ENCODE data around the gene RPL37A. TPM values are rescaled to one million over a fixed set of nuclear protein-coding genes. Genes with fewer than 3 reads are reported as not detected.

The RPL37A gene
- total RNA-seq, 4 donors from 2014 or later = 393 to 1,147 (median 736) TPM

DNA sequence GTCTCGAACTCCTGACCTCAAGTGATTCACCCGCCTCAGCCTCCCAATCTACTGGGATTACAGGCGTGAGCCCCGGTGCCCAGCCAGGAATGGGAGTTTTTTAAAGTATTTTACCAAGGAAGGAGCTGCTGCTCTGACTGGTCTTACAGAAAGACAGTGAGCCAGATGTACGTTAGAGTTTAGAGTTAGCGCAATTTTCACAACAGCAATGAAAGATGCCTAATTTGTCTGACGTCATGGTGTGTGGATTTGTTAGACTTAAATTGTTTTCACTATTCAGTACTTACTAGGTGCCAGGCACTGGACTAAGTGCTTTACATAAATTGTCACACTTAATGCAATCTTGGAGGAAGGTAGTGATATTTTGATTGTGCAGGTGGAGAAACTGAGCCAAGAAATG is 12.4 kb upstream of the RPL37A start:
- H3K4me3 ChIP-seq (replicated peaks in 1 of 3) = no peak overlapping the region
- no peak overlapping the region for H3K27ac ChIP-seq
- WGBS, 2 donors = 88 to 93% methylated on average over 7 of the region's 7 CpGs
- no peaks in the 10 kb centered on the region for H3K9me3 ChIP-seq
- no peaks in the 10 kb centered on the region for H3K4me1 ChIP-seq
- no peaks in the 10 kb centered on the region for H3K27me3 ChIP-seq
- H3K36me3 ChIP-seq = peaks cover 6 to 12% of the 10 kb centered on the region in 2 donors
- no peak for DNase-seq
- intact Hi-C loops (cut with DNase I) = no loop called here
- TF ChIP-seq POLR2A (IDR thresholded peaks at IDR 0.05) = no peak
- TF ChIP-seq CTCF (IDR thresholded peaks at IDR 0.05) = no peak

DNA sequence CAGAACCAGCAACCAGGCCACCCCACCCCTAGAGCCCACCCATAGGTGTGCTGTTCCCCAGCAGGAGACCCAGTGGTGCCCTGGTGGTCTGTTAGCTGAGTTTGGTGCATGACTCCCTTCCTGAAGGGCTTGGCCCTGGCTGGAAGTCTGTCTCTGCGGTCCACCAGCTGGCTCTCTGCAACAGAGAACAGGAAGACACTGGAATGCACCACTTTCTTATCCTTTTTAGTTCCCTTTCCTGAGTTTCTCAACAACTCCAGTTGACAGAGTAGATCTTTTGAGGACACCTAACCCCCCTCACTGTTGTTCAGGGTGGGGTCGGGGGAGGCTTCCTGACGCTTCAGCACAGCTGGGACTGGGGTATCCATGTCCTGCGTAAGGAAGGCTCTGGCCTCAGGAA is 11.9 kb upstream of the RPL37A start:
- intact Hi-C loops (cut with DNase I) = no loop called here
- Histone ChIP-seq H3K27ac (no peak overlapping the region), H3K4me1 (no peaks in the 10 kb centered on the region), H3K4me3 (replicated peaks in 1 of 3) (no peak overlapping the region), H3K9me3 (no peaks in the 10 kb centered on the region), H3K27me3 (no peaks in the 10 kb centered on the region), H3K36me3 (peaks cover 6 to 8% of the 10 kb centered on the region in 2 donors)
- 69% methylated on average over 4 of the region's 4 CpGs for WGBS, 2 donors
- no peak for TF ChIP-seq POLR2A (IDR thresholded peaks at IDR 0.05)
- TF ChIP-seq CTCF (IDR thresholded peaks at IDR 0.05) = no peak
- DNase-seq = no peak

DNA sequence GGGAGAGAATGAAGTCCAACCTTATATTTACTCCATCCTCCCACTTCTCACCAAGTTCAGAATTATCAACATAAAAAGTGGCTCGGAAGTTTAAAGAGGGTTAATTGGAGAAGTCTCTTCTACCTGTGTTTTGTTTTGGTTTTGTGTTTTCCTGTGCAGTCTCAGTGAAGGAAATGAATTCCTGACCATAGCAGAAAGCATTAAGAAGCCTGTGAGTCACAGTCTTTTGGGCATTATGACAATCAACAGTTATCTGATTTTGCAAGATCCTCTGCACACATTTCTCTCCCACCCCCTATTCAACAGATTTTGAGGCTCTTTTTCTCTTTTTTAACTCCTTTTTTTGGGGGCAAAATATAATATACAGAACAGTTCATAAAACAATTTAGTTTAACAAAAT is 8.6 kb upstream of the RPL37A start:
- H3K9me3 ChIP-seq = no peaks in the 10 kb centered on the region

DNA sequence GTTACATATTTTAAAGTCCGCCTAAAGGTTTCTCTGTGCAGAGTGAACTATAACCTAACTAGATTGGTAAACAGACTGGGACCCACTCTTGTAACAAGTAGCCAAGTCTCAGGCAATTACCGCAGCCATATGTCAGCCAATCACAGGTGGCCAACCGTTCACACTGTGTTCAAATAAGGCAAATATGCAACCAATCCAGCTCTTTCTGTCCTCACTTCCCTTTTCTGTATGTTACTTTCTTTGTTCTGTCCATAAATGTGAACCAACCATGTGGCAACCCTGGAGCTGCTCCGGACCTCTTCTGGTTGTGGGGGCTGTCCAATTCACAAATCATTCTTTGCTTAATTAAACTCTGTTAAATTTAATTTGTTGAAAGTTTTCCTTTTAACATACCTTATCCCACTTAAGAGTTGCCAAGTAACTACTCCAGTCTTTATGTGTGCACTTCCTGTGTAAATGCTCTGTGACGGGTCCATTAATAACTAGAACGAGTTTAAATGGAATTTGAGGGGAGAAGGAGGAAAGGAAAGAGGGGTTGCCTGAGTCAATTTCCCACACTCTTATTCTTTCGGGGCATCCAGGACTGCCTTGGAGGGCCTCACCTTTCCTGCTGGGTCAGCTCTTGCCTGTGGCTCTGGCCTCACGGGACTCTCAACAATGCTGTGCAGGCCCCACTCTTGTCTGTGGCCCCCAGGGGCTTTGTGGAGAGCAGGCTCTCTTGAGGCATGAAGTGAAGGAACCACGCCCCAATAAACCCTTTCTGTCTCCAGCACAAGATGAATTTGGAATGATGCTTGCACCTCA is 6.6 kb upstream of the RPL37A start:
- TF ChIP-seq POLR2A (IDR thresholded peaks at IDR 0.05) (no peak), CTCF (IDR thresholded peaks at IDR 0.05) (no peak)
- no peaks in the 10 kb centered on the region for H3K36me3 ChIP-seq
- H3K27ac ChIP-seq = no peak overlapping the region
- intact Hi-C loops (cut with DNase I) = loop anchor here (10.0 kb wide), 1 partner anchor 77 kb away; the partner anchor contains the start of gene SMARCAL1
- 61 to 64% methylated on average over 9 of the region's 9 CpGs for WGBS, 2 donors
- H3K9me3 ChIP-seq = no peaks in the 10 kb centered on the region
- no peak for DNase-seq
- peaks cover 0 to 13% of the 10 kb centered on the region in 2 donors for H3K4me1 ChIP-seq
- no peak overlapping the region for H3K4me3 ChIP-seq (replicated peaks in 1 of 3)
- no peaks in the 10 kb centered on the region for H3K27me3 ChIP-seq

More for the DNA sequence above, 8.6 kb upstream of the RPL37A start:
- H3K4me1 ChIP-seq = peaks cover 0 to 13% of the 10 kb centered on the region in 2 donors
- WGBS, 2 donors = 63 to 68% methylated on average over 1 of the region's 1 CpG
- H3K4me3 ChIP-seq (replicated peaks in 1 of 3) = no peak overlapping the region
- intact Hi-C loops (cut with DNase I) = loop anchor here (10.0 kb wide), 1 partner anchor 75 kb away; the partner anchor contains the start of gene SMARCAL1
- TF ChIP-seq POLR2A (IDR thresholded peaks at IDR 0.05) (no peak), CTCF (IDR thresholded peaks at IDR 0.05) (no peak)
- DNase-seq = no peak
- no peaks in the 10 kb centered on the region for H3K36me3 ChIP-seq
- no peaks in the 10 kb centered on the region for H3K27me3 ChIP-seq
- no peak overlapping the region for H3K27ac ChIP-seq

All from thyroid gland (tissue), 4 donors.